Transverse colon (tissue), 4 donors: ENCODE data around the gene FAM83C. TPM values are rescaled to one million over a fixed set of nuclear protein-coding genes. Genes with fewer than 3 reads are reported as not detected.

ENCODE experiments used
- DNase-seq: peaks from one replicate; pipeline ENCODE4 v3.0.0-alpha.2; 2019
- H3K27ac ChIP-seq, 4 donors: fragments of 200-600 bp; sonication (generic); 2 replicates each; pipeline ENCODE4 v1.5.1; 2016 to 2018; ENCODE audit warnings: inconsistent platforms in 4 of 4
- H3K27me3 ChIP-seq: fragments of 200-600 bp; sonication (generic); 2 replicates; pipeline ENCODE4 v1.5.1; 2017; ENCODE audit warnings: inconsistent platforms
- H3K36me3 ChIP-seq, 4 donors: fragments of 200-600 bp; sonication (generic); 2 replicates each; pipeline ENCODE4 v1.5.1; 2017 to 2019; ENCODE audit warnings: inconsistent platforms in 4 of 4
- H3K4me1 ChIP-seq, 4 donors: fragments of 200-600 bp; sonication (generic); 2 replicates each; pipeline ENCODE4 v1.5.1; 2017 to 2020; ENCODE audit warnings: inconsistent platforms in 4 of 4
- H3K4me3 ChIP-seq, 4 donors: fragments of 200-600 bp; sonication (generic); 1 replicate in 1 of 4; 2 replicates in 3 of 4; pipeline versions ENCODE4 v1.5.1 to v1.6.1; 2017 to 2019; ENCODE audit warnings: inconsistent platforms in 4 of 4
- H3K9me3 ChIP-seq, 2 donors: fragments of 200-600 bp; sonication (generic); 2 replicates each; pipeline ENCODE4 v1.5.1; 2017 to 2019; ENCODE audit warnings: inconsistent platforms in 2 of 2
- CTCF ChIP-seq, 5 experiments: fragments of 200-600 bp in 3 of 5; fragments of 450-650 bp in 2 of 5; sonication (generic) in 3 of 5; IDR thresholded peaks; 1 replicate in 2 of 5; 2 replicates in 3 of 5; pipeline ENCODE4 v1.5.1; 2016 to 2017; ENCODE audit warnings: antibody characterized with exemption in 5 of 5, inconsistent platforms in 3 of 5, mild to moderate bottlenecking in 2 of 5, moderate library complexity in 1 of 5
- EP300 ChIP-seq: sonication (generic); formaldehyde crosslinking; IDR thresholded peaks from one replicate; pipeline ENCODE4 v1.6.1; 2017; ENCODE audit warnings: antibody characterized with exemption, low read depth
- POLR2A ChIP-seq: fragments of 450-650 bp; IDR thresholded peaks from one replicate; pipeline ENCODE4 v1.6.1; 2016; ENCODE audit warnings: antibody characterized with exemption, mild to moderate bottlenecking, moderate library complexity
- POLR2AphosphoS5 ChIP-seq, 3 donors: sonication (generic); formaldehyde crosslinking; IDR thresholded peaks; one replicate each; pipeline ENCODE4 v1.6.1; 2016; ENCODE audit warnings: antibody characterized with exemption in 3 of 3
- WGBS, 2 donors: methylation state at CpG; one replicate each; pipeline ENCODE4 v1.1.5; 2018; ENCODE audit warnings: low coverage in 1 of 2; 5-methylcytosine and 5-hydroxymethylcytosine counted together
- in situ Hi-C, 4 donors: fragments of 200-750 bp; cut with MboI; loops; one replicate each; pipeline versions ENCODE4 v1.15.0 to v1.15.1; 2017; ENCODE audit warnings: low sequenced_read_pairs in 3 of 4, low pct_ligation_motif_present in 1 of 4, low pct_unique_long_range_greater_than_20kb in 1 of 4
- intact Hi-C: fragments of 100-400 bp; cut with DNase I; formaldehyde crosslinking; loops from one replicate; pipeline ENCODE4 v1.15.1; 2023; ENCODE audit warnings: low total_unique reads
- total RNA-seq, 4 donors: library from RNA; depleted of rRNA; stranded (reverse); fragments of >200 nt; gene quantifications; one replicate each; pipeline ENCODE4 v1.1.0, GENCODE V29; 2016

The FAM83C gene
- total RNA-seq, 4 donors from 2014 or later = 0.14 TPM; not detected in 3

- H3K27ac ChIP-seq = no peak overlapping the region
- no peak for DNase-seq
- H3K9me3 ChIP-seq = no peaks in the 10 kb centered on the region
- peaks cover 8% of the 10 kb centered on the region for H3K27me3 ChIP-seq
- no peak overlapping the region for H3K4me3 ChIP-seq
- no peak for TF ChIP-seq EP300
- TF ChIP-seq POLR2A = no peak
- H3K36me3 ChIP-seq = no peaks in the 10 kb centered on the region
- H3K4me1 ChIP-seq = no peaks in the 10 kb centered on the region
- in situ Hi-C loops = loop anchor here in 1 of 4 donors (10.0 kb wide), 1 partner anchor 152 kb away; no protein-coding TSS in a partner anchor
- 78% methylated on average over 23 of the region's 23 CpGs; no CpG with 5 or more reads in 1 of the 2 donors for WGBS, 2 donors
- intact Hi-C loops = no loop called here
Observed at GRCh38 chr20:35292504-35293285, 470 bp upstream of the FAM83C start.

DNA sequence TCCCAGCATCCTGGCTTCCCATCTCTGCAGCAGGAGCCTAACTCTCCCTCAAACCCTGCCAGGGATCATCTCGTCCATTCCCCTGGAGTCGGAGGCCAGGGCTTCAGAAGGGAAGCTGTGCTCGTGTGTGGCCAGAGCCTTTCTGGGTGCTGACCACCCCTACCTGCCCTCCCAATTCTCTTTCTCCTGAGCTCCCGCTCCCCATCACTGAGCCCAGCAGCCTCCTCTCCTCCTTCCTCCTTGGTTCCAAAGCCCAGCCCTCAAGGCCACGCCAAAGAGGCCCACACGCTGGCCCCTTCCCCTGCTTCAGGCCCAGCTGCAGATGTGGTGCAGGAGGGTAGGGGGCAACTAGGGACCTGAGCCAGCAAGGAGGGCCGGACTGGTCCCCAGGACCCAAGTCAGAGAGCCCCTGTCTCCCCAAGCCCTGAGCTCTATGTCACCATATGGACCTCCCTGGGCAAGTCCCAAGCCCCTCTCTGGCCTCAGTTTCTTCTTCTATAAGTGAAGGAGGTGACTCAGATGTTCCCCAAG, 1.3 kb downstream of the FAM83C start:
- Histone ChIP-seq H3K36me3 (no peaks in the 10 kb centered on the region), H3K4me1 (peaks cover 0 to 5% (median 0%) of the 10 kb centered on the region in 4 donors), H3K27me3 (peaks cover 8% of the 10 kb centered on the region), H3K27ac (no peak overlapping the region), H3K4me3 (no peak overlapping the region), H3K9me3 (no peaks in the 10 kb centered on the region)
- DNase-seq = no peak
- intact Hi-C loops (no loop called here), in situ Hi-C loops (loop anchor here in 1 of 4 donors (10.0 kb wide), 1 partner anchor 154 kb away; no protein-coding TSS in a partner anchor)
- 83% methylated on average over 7 of the region's 7 CpGs; no CpG with 5 or more reads in 1 of the 2 donors for WGBS, 2 donors
- TF ChIP-seq POLR2AphosphoS5 (IDR thresholded peaks at IDR 0.05) (no peak), CTCF (IDR thresholded peaks at IDR 0.05) (no peak), POLR2A (no peak), EP300 (no peak)

- H3K4me3 ChIP-seq = no peak overlapping the region
- intact Hi-C loops = no loop called here
- no peak for TF ChIP-seq POLR2A
- TF ChIP-seq CTCF (IDR thresholded peaks at IDR 0.05) = no peak
- TF ChIP-seq EP300 = no peak
- TF ChIP-seq POLR2AphosphoS5 (IDR thresholded peaks at IDR 0.05) = no peak
- H3K36me3 ChIP-seq = no peaks in the 10 kb centered on the region
- no peak overlapping the region for H3K27ac ChIP-seq
- peaks cover 2 to 8% (median 2%) of the 10 kb centered on the region in 4 donors for H3K4me1 ChIP-seq
- DNase-seq = no peak
- peaks cover 8% of the 10 kb centered on the region for H3K27me3 ChIP-seq
- WGBS, 2 donors = 65% methylated on average over 7 of the region's 7 CpGs; no CpG with 5 or more reads in 1 of the 2 donors
- in situ Hi-C loops = loop anchor here in 1 of 4 donors (10.0 kb wide), 1 partner anchor 154 kb away; no protein-coding TSS in a partner anchor
- no peaks in the 10 kb centered on the region for H3K9me3 ChIP-seq
Observed at GRCh38 chr20:35290186-35290886, 1.9 kb downstream of the FAM83C start.

DNA sequence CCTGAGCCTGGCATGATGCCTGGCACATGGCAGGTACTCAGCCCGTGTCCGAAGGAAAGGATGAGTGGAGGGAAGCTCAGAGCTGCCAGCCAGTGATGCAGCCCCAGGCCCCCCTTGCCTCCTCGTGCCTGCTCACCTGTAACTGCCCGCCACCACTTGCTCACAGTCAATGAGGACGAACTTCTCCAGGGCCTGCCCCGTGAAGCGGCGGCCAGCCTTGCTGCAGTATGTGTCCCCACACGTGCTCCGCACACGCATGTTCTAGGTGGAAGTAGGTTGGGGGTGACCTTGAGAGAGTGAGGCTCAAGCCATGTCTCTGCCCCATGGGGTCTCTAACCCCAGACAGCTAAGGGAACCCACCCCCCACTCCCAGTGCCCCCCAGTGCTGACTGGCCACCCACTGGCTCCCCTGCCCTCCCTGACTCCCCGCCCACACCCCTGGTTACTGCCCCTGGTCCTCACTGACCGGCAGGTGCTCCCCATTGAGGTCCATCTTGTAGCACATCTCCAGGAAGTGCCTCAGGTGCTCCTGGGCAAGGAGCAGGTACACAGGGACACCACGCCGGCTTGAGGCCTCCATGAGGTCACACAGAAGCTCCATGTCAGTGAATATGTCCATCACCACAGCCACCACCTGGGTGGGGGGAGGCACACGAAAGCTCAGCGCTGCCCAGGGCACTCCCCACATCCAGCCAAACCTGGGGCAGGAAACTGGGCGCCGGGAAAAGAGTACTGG, 3.7 kb downstream of the FAM83C start:
- Histone ChIP-seq H3K36me3 (no peaks in the 10 kb centered on the region), H3K4me1 (peaks cover 7 to 18% (median 13%) of the 10 kb centered on the region in 4 donors), H3K9me3 (no peaks in the 10 kb centered on the region), H3K27me3 (no peaks in the 10 kb centered on the region), H3K4me3 (no peak overlapping the region), H3K27ac (no peak overlapping the region)
- in situ Hi-C loops (no loop called here), intact Hi-C loops (no loop called here)
- no peak for DNase-seq
- TF ChIP-seq CTCF (IDR thresholded peaks at IDR 0.05) (no peak), EP300 (no peak)
- WGBS, 2 donors = 84% methylated on average over 19 of the region's 19 CpGs; no CpG with 5 or more reads in 1 of the 2 donors
